Erythroblast (primary cell): ENCODE measurements around the gene GPR55.

Experiments
- DNase-seq, 2 experiments: peaks; one replicate each; lab custom pipeline; 2025; lab: John Stamatoyannopoulos, UW
- GATA1 ChIP-seq: IDR thresholded peaks from 2 replicates; pipeline ENCODE4 v1.6.1; 2011; ENCODE audit warnings: low read depth, mild to moderate bottlenecking, control low read depth, low read length, moderate library complexity
- POLR2A ChIP-seq: IDR thresholded peaks from 2 replicates; pipeline ENCODE4 v1.6.1; 2011; ENCODE audit warnings: mild to moderate bottlenecking, low read length

Gene GPR55

GRCh38 chr2:230956827-230957755 is 32.0 kb upstream of the GPR55 start:
- DNase-seq = no peak
- TF ChIP-seq POLR2A (no peak), GATA1 (no peak)

GRCh38 chr2:230955163-230955737 is 30.2 kb upstream of the GPR55 start:
- no peak for TF ChIP-seq GATA1
- TF ChIP-seq POLR2A = no peak
- no peak for DNase-seq

- no peak for TF ChIP-seq POLR2A
- TF ChIP-seq GATA1 = no peak
- DNase-seq = no peak
Measured at GRCh38 chr2:230954746-230955145, 29.7 kb upstream of the GPR55 start.

- no peak for DNase-seq
- TF ChIP-seq GATA1 (no peak), POLR2A (no peak)
Measured at GRCh38 chr2:230953845-230954244, 28.8 kb upstream of the GPR55 start.

DNA sequence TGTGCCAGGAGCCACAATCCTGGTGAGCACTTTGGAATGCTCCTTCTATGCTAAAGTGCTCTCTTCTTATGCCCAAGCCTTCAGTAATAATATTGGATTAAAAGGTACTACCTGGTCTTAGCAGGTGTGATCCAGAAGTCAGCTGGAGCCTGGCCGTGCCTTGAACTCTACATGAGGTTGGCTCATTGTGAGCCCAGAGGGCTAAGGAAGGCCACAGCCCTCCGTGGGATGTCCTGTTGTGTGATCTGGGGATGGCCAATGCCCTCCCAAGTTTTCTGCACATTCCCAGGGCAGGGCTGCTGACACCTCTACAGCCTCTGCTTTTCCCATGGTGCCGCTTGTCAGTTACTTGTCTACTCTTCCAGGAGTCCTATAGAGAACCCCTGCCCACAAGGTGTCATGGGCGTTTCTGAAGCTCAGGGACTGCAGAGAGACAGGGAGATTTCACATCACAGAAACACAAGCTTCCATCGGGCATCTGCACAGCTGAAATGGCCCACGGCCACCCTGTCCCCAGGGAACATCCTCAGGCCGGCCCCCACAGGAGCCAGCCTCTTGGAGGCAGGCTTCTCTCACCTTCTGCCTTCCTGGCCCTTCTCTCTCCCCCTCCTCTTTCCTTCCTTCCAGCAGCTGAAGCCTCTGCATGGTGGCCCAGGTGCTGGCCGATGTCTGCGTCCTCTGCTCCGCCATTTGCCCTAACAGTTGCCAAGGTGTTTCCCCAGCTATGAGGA is 27.3 kb upstream of the GPR55 start:
- no peak for TF ChIP-seq GATA1
- no peak for TF ChIP-seq POLR2A
- DNase-seq = no peak

GRCh38 chr2:230951396-230951795 is 26.4 kb upstream of the GPR55 start:
- TF ChIP-seq GATA1 = no peak
- no peak for DNase-seq

GRCh38 chr2:230950874-230951339 is 25.9 kb upstream of the GPR55 start:
- TF ChIP-seq POLR2A (no peak), GATA1 (no peak)
- DNase-seq = no peak

DNA sequence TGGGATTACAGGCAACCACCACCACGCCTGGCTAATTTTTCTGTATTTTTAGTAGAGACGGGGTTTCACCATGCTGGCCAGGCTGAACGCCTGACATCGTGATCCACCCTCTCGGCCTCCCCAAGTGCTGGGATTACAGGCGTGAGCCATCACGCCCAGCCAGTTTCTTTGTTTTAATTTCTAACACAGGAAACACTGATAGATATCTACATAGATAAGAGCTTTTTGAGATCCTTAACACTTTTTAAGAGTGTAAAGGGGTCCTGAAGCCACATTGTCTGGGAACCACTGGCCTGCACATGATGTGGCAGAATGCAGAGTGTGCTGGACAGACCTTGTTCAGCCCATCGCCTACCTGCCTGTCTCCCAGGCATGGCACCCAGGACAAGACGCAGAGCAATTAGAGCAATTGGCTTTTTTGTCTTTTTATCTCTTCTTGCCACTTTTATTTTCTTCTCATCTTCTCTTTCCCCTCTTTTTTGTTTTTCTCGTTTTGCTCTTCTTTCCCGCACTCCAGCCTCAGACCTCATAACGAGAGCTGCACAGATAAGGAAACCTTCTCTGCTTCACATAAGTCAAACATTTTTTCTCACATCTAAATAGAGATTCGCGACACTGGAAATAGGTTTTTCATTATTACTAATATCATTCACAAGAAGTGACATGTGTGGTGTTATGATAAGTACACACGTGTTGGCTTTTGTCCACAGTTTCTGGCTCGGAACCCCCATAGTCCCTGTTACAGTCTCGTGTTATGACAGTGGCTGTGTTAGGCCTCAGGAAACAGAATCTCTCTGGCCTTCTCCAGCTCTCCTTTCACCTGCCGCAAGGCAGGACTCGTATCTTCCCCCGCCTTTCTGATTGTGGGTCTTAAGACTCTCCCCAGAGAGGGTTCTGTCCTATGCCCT is 25.2 kb upstream of the GPR55 start:
- no peak for DNase-seq

GRCh38 chr2:230947908-230948365 is 22.9 kb upstream of the GPR55 start:
- no peak for DNase-seq
- no peak for TF ChIP-seq GATA1
- no peak for TF ChIP-seq POLR2A

More for the DNA sequence above, 25.2 kb upstream of the GPR55 start:
- TF ChIP-seq POLR2A = no peak
- no peak for TF ChIP-seq GATA1

GRCh38 chr2:230947235-230947576 is 22.2 kb upstream of the GPR55 start:
- no peak for DNase-seq
- TF ChIP-seq POLR2A (no peak), GATA1 (no peak)

GRCh38 chr2:230946429-230947234 is 21.6 kb upstream of the GPR55 start:
- no peak for DNase-seq
- TF ChIP-seq GATA1 = no peak

GRCh38 chr2:230944757-230945372 is 19.8 kb upstream of the GPR55 start:
- DNase-seq = no peak
- TF ChIP-seq POLR2A = no peak
- no peak for TF ChIP-seq GATA1
